HepG2 (cell line): ENCODE measurements around the gene PLK2.

Experiments used
- EP300 ChIP-seq, 3 experiments: sonication (generic) in 1 of 3; formaldehyde crosslinking in 1 of 3; IDR thresholded peaks; 2 replicates each; pipeline versions ENCODE4 v1.5.1 to v1.6.1; 2011 to 2020; ENCODE audit warnings: low read depth in 2 of 3, low read length in 2 of 3, borderline replicate concordance in 1 of 3, improper control_type of control experiment in 1 of 3, mild to moderate bottlenecking in 1 of 3, missing genetic modification reagents in 1 of 3, moderate library complexity in 1 of 3
- EZH2 ChIP-seq: conservative IDR thresholded peaks from 2 replicates; pipeline ENCODE4 v1.6.1; 2012; ENCODE audit warnings: mild to moderate bottlenecking, low read depth, low read length, moderate library complexity
- POLR2A ChIP-seq, 2 experiments: IDR thresholded peaks; 2 replicates each; pipeline ENCODE4 v1.6.1; 2011; ENCODE audit warnings: low read depth in 2 of 2, low read length in 2 of 2, mild to moderate bottlenecking in 1 of 2, moderate library complexity in 1 of 2; ENCODE audit not compliant: insufficient read depth in 1 of 2
- POLR2AphosphoS5 ChIP-seq: IDR thresholded peaks from 2 replicates; pipeline ENCODE4 v1.6.1; 2012; ENCODE audit warnings: low read depth, low read length
- RBM22 ChIP-seq: fragments of 200-400 bp; formaldehyde crosslinking; optimal IDR thresholded peaks from 2 replicates; pipeline ENCODE3; 2017; ENCODE audit warnings: mild to moderate bottlenecking, low read length, moderate library complexity
- TF ChIP-seq, protein P1 (sequence below): sonication (generic); formaldehyde crosslinking; IDR thresholded peaks from 2 replicates; pipeline ENCODE4 v1.5.0; 2020; ENCODE audit warnings: mild to moderate bottlenecking, missing genetic modification reagents, moderate library complexity
- TF ChIP-seq, protein P2 (sequence below): sonication (generic); formaldehyde crosslinking; IDR thresholded peaks from 2 replicates; pipeline ENCODE4 v1.4.0; 2020; ENCODE audit warnings: missing genetic modification reagents, low read depth, mild to moderate bottlenecking, borderline replicate concordance

DNA sequence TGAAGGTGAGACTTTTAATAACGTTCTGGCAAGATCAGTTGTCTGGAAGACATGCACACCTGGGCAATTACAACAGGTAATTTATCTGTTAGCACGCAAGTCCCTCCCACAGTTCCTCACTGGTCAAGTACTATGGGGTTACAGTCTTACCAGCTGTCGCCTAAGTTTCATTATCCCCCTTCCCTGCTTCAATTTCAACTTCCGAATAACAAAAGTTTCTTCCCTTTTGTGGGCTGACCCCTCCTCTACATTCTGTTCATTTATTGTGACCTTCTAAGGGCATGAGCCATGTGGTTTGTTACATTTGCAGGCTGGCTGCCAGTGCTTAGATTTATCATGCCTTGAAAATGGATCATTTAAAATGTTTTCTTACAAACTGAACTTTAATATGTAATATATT is 47.8 kb upstream of the PLK2 start:
- TF ChIP-seq POLR2A (IDR thresholded peaks at IDR 0.05; ENCODE audit: insufficient read depth in 1 of 2, low read depth in 2 of 2, low read length in 2 of 2) (no peak), EZH2 (no peak), POLR2AphosphoS5 (no peak), EP300 (IDR thresholded peaks at IDR 0.05; ENCODE audit: low read depth in 2 of 2, low read length in 2 of 2) (no peak), EP300 (CRISPR knock-in tag; IDR thresholded peaks at IDR 0.05; ENCODE audit: borderline replicate concordance) (no peak), RBM22 (no peak)
- TF ChIP-seq, protein P1, sequence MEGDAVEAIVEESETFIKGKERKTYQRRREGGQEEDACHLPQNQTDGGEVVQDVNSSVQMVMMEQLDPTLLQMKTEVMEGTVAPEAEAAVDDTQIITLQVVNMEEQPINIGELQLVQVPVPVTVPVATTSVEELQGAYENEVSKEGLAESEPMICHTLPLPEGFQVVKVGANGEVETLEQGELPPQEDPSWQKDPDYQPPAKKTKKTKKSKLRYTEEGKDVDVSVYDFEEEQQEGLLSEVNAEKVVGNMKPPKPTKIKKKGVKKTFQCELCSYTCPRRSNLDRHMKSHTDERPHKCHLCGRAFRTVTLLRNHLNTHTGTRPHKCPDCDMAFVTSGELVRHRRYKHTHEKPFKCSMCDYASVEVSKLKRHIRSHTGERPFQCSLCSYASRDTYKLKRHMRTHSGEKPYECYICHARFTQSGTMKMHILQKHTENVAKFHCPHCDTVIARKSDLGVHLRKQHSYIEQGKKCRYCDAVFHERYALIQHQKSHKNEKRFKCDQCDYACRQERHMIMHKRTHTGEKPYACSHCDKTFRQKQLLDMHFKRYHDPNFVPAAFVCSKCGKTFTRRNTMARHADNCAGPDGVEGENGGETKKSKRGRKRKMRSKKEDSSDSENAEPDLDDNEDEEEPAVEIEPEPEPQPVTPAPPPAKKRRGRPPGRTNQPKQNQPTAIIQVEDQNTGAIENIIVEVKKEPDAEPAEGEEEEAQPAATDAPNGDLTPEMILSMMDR (CRISPR knock-in tag), result no peak
- TF ChIP-seq, protein P2, sequence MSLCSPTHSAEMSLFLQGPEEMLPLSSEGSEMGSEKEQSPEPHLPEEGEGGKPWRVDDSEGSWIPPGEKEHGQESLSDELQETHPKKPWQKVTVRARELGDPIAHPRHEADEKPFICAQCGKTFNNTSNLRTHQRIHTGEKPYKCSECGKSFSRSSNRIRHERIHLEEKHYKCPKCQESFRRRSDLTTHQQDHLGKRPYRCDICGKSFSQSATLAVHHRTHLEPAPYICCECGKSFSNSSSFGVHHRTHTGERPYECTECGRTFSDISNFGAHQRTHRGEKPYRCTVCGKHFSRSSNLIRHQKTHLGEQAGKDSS (CRISPR knock-in tag), result no peak
